Stimulated activated naive CD8-positive, alpha-beta T cell treated with anti-CD3 and anti-CD28 coated beads, Interleukin-15, amount 100 ng/mL, for 72 hours (primary cell): ENCODE measurements around the gene ALDH16A1.

ENCODE experiments used
- ATAC-seq: fragments of 150-1000 bp; cut with Tn5 transposase; 2 replicates; pipeline ENCODE4 v1.10.0; 2021; ENCODE audit warnings: mild to moderate bottlenecking, moderate library complexity
- DNase-seq, 2 donors: peaks; one replicate each; pipeline ENCODE4 v3.0.0; 2021 to 2022
- H3K27ac Mint-ChIP-seq, 2 donors: one replicate each; pipeline ENCODE4 v1.8.0; 2022; ENCODE audit warnings: mild to moderate bottlenecking in 2 of 2, mixed read lengths in 2 of 2, moderate library complexity in 2 of 2
- H3K27me3 Mint-ChIP-seq: one replicate; pipeline ENCODE4 v1.8.0; 2022; ENCODE audit warnings: mixed read lengths
- H3K4me1 Mint-ChIP-seq: one replicate; pipeline ENCODE4 v1.8.0; 2022; ENCODE audit warnings: mild to moderate bottlenecking, mixed read lengths
- H3K4me3 Mint-ChIP-seq, 2 donors: one replicate each; pipeline ENCODE4 v1.8.0; 2022; ENCODE audit warnings: mild to moderate bottlenecking in 2 of 2, mixed read lengths in 2 of 2, moderate library complexity in 1 of 2
- H3K9me3 Mint-ChIP-seq, 2 donors: one replicate each; pipeline ENCODE4 v1.8.0; 2022; ENCODE audit warnings: mixed read lengths in 2 of 2

The ALDH16A1 gene

DNA sequence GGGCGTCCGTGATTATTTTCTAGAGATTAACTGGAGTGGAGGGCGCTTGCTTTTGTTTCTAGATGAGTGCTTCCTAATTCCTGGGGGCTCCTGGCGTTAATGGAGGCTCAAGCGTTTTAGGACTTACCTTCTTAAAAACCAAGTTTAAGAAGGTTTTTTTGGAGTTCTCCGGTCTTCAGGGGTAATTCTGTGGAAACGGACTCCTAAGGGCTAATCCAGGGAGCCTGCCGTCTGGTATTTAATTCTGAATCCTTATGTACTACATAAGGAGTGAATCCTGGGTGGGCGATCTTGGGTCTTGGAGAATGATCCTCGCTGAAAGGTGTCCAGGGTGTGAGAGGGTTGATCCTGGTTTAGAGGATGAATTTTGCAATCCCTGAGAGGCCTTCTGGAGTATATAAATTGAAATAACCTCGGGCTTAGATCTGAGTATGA, 43.6 kb downstream of the ALDH16A1 start:
- ATAC-seq (no peak), DNase-seq (no peak)
- Mint-ChIP-seq H3K27ac (peak overlapping the region; percentile 97 to 100), H3K4me3 (peak overlapping the region; percentile 93 to 100), H3K9me3 (no peaks in the 10 kb centered on the region), H3K27me3 (no peaks in the 10 kb centered on the region), H3K4me1 (peaks cover 79% of the 10 kb centered on the region)

GRCh38 chr19:49497047-49497788, 44.2 kb downstream of the ALDH16A1 start:
- Mint-ChIP-seq H3K4me3 (peak overlapping the region; percentile 93 to 100), H3K4me1 (peaks cover 79% of the 10 kb centered on the region), H3K9me3 (no peaks in the 10 kb centered on the region), H3K27ac (peak overlapping the region; percentile 97 to 100), H3K27me3 (no peaks in the 10 kb centered on the region)
- DNase-seq = peak in 1 of 2 donors; percentile 61
- ATAC-seq = no peak

GRCh38 chr19:49497789-49498103, 44.7 kb downstream of the ALDH16A1 start:
- DNase-seq (no peak), ATAC-seq (no peak)
- Mint-ChIP-seq H3K4me3 (peak overlapping the region; percentile 93 to 100), H3K27ac (peak overlapping the region in 1 of 2 donors; percentile 100), H3K4me1 (peaks cover 79% of the 10 kb centered on the region), H3K9me3 (no peaks in the 10 kb centered on the region), H3K27me3 (no peaks in the 10 kb centered on the region)

DNA sequence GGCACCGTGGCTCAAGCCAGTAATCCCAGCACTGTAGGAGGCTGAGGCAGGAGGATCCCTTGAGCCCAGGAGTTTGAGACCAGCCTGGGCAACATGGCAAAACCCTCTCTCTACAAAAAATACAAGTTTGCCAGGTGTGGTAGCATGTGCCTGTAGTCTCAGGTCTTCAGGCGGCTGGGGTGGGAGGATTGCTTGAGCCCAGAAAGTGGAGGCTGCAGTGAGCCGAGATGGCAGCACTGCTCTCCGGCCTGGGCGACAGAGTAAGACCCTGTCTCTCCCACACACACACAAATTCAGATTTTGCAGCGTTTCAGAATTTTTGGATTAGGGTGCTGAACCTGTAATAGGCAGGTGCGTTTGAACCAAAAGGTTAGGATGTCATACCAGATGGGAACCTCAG, 45.5 kb downstream of the ALDH16A1 start:
- no peaks in the 10 kb centered on the region for H3K9me3 Mint-ChIP-seq
- peak overlapping the region; percentile 91 to 96 for H3K27ac Mint-ChIP-seq
- peak overlapping the region; percentile 93 to 100 for H3K4me3 Mint-ChIP-seq
- ATAC-seq (no peak), DNase-seq (no peak)
- peaks cover 77% of the 10 kb centered on the region for H3K4me1 Mint-ChIP-seq
- H3K27me3 Mint-ChIP-seq = no peaks in the 10 kb centered on the region

DNA sequence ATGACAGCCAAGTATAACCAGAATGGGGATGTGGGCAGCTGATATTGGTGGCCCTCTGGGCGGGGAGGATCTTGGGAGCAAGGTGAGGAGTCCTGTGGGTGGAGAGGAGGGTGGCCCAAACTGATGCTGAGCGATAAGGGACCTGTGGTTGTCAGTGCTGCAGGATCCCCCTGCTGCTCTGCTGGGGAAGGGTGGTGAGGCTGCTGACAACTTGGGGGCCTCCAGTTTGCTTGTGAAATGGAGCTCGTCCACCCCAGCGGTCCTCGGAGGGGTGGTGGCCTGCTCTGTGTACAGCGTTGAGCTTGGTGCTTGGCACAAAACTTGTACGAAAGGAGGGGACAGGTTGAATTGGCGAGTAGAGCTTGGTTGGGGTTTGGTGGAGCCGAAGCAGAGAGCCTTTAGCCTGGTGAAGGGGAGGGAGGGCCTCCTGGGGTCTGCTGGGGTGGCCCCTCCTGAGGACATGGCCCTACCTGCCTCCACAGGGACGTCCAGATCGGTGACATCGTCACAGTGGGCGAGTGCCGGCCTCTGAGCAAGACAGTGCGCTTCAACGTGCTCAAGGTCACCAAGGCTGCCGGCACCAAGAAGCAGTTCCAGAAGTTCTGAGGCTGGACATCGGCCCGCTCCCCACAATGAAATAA, 46.1 kb downstream of the ALDH16A1 start:
- Mint-ChIP-seq H3K4me1 (peaks cover 76% of the 10 kb centered on the region), H3K4me3 (peak overlapping the region; percentile 93 to 100), H3K27me3 (no peaks in the 10 kb centered on the region), H3K27ac (peak overlapping the region; percentile 91 to 96), H3K9me3 (no peaks in the 10 kb centered on the region)
- DNase-seq = no peak
- no peak for ATAC-seq

- Mint-ChIP-seq H3K4me3 (no peak overlapping the region), H3K27ac (no peak overlapping the region), H3K9me3 (no peaks in the 10 kb centered on the region), H3K27me3 (no peaks in the 10 kb centered on the region), H3K4me1 (peaks cover 67% of the 10 kb centered on the region)
- no peak for ATAC-seq
- DNase-seq = peak in 1 of 2 donors; percentile 60
These were observed 50.0 kb downstream of the ALDH16A1 start for GRCh38 chr19:49502866-49503581.

GRCh38 chr19:49503582-49503962, 50.5 kb downstream of the ALDH16A1 start:
- H3K4me3 Mint-ChIP-seq = no peak overlapping the region
- no peaks in the 10 kb centered on the region for H3K9me3 Mint-ChIP-seq
- ATAC-seq = no peak
- no peak for DNase-seq
- no peak overlapping the region for H3K27ac Mint-ChIP-seq
- peaks cover 61% of the 10 kb centered on the region for H3K4me1 Mint-ChIP-seq
- H3K27me3 Mint-ChIP-seq = no peaks in the 10 kb centered on the region

GRCh38 chr19:49506575-49507105, 53.6 kb downstream of the ALDH16A1 start:
- Mint-ChIP-seq H3K4me3 (no peak overlapping the region), H3K9me3 (no peaks in the 10 kb centered on the region)

GRCh38 chr19:49507803-49508494, 54.9 kb downstream of the ALDH16A1 start:
- Mint-ChIP-seq H3K27me3 (no peaks in the 10 kb centered on the region), H3K4me1 (peaks cover 35% of the 10 kb centered on the region), H3K4me3 (no peak overlapping the region), H3K9me3 (no peaks in the 10 kb centered on the region), H3K27ac (no peak overlapping the region)
- DNase-seq (no peak), ATAC-seq (no peak)

More at GRCh38 chr19:49506575-49507105, 53.6 kb downstream of the ALDH16A1 start:
- Mint-ChIP-seq H3K27ac (peak overlapping the region in 1 of 2 donors; percentile 71), H3K4me1 (peaks cover 37% of the 10 kb centered on the region), H3K27me3 (no peaks in the 10 kb centered on the region)
- DNase-seq (peak; percentile 74 to 76), ATAC-seq (peak; percentile 89)

DNA sequence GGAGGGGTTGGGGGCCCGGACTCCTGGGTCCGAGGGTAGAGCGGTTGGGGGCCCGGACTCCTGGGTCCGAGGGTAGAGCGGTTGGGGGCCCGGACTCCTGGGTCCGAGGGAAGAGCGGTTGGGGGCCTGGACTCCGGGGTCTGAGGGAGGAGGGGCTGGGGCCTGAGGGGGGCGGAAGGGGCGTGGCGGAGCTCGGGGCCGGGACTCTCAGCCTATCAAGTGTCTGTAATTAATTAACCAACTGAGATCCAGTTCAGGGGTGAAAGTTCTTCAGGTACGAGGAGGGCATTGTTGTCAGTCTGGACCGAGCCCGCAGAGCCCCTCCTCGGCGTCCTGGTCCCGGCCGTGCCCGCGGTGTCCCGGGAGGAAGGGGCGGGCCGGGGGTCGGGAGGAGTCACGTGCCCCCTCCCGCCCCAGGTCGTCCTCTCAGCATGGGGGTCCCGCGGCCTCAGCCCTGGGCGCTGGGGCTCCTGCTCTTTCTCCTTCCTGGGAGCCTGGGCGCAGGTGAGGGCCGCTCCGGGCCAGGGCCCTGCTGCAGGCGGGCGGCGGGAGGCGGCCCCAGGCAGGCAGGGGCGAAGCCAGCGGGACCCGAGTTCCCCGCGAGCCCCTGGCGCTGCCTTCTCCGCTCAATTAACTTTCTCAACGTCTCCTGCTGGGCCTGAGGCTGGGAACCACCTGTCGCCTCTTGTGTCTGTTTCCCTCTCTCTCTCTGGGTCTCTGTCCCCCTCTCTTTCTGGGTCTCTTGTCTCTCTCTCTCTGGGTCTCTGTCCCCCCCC, 60.1 kb downstream of the ALDH16A1 start:
- peak overlapping the region; percentile 91 to 97 for H3K4me3 Mint-ChIP-seq
- H3K27me3 Mint-ChIP-seq = no peaks in the 10 kb centered on the region
- peaks cover 44% of the 10 kb centered on the region for H3K4me1 Mint-ChIP-seq
- H3K9me3 Mint-ChIP-seq = no peaks in the 10 kb centered on the region
- no peak for DNase-seq
- peak; percentile 79 for ATAC-seq
- H3K27ac Mint-ChIP-seq = peak overlapping the region; percentile 24 to 95

DNA sequence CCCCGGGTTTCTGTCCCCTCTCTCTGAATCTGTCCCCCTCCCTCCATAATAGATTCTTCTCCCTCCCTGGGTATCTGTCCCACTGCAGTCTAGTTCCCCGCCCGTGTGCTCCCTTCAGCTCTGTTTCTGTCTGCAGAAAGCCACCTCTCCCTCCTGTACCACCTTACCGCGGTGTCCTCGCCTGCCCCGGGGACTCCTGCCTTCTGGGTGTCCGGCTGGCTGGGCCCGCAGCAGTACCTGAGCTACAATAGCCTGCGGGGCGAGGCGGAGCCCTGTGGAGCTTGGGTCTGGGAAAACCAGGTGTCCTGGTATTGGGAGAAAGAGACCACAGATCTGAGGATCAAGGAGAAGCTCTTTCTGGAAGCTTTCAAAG, 60.7 kb downstream of the ALDH16A1 start:
- ATAC-seq = peak; percentile 39
- H3K4me3 Mint-ChIP-seq = peak overlapping the region; percentile 91 to 97
- peaks cover 44% of the 10 kb centered on the region for H3K4me1 Mint-ChIP-seq
- no peaks in the 10 kb centered on the region for H3K9me3 Mint-ChIP-seq
- no peaks in the 10 kb centered on the region for H3K27me3 Mint-ChIP-seq
- no peak for DNase-seq
- peak overlapping the region; percentile 66 to 95 for H3K27ac Mint-ChIP-seq

DNA sequence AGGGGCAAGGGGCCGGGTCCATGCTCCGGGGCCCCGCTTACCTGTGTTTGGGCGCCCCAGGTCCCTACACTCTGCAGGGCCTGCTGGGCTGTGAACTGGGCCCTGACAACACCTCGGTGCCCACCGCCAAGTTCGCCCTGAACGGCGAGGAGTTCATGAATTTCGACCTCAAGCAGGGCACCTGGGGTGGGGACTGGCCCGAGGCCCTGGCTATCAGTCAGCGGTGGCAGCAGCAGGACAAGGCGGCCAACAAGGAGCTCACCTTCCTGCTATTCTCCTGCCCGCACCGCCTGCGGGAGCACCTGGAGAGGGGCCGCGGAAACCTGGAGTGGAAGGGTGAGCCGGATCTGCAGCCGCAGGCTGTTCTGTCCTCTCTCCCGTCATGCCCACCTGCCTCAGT, 61.1 kb downstream of the ALDH16A1 start:
- DNase-seq (no peak), ATAC-seq (no peak)
- Mint-ChIP-seq H3K4me3 (peak overlapping the region; percentile 91 to 97), H3K4me1 (peaks cover 44% of the 10 kb centered on the region), H3K27ac (peak overlapping the region in 1 of 2 donors; percentile 66), H3K27me3 (no peaks in the 10 kb centered on the region), H3K9me3 (no peaks in the 10 kb centered on the region)

DNA sequence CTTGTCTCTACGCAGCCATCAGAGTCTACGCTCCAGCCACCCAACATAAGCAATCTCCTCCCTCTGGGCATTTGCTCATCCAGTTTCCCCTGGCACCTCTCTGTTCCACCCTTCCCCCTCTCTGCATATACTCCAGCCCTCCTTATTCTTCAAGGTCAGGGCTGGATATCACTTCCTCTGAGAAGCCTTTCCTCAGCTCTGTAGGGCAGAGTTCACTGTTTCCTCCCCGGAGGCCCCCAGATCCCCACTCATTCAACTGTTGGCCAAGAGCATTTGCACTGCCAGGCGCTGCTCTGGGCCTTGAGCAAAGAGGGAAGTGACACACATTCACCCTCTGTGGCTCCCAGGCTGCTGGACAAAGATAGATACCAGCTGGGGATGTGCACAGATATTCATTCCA, 62.7 kb downstream of the ALDH16A1 start:
- ATAC-seq = no peak
- no peaks in the 10 kb centered on the region for H3K27me3 Mint-ChIP-seq
- H3K27ac Mint-ChIP-seq = peak overlapping the region in 1 of 2 donors; percentile 1
- H3K4me1 Mint-ChIP-seq = peaks cover 44% of the 10 kb centered on the region
- DNase-seq = no peak
- no peak overlapping the region for H3K4me3 Mint-ChIP-seq
- no peaks in the 10 kb centered on the region for H3K9me3 Mint-ChIP-seq

GRCh38 chr19:49518033-49518432, 65.0 kb downstream of the ALDH16A1 start:
- H3K27ac Mint-ChIP-seq = no peak overlapping the region
- no peaks in the 10 kb centered on the region for H3K27me3 Mint-ChIP-seq
- H3K4me1 Mint-ChIP-seq = peaks cover 26% of the 10 kb centered on the region
- no peaks in the 10 kb centered on the region for H3K9me3 Mint-ChIP-seq
- DNase-seq = no peak
- no peak for ATAC-seq
- no peak overlapping the region for H3K4me3 Mint-ChIP-seq
